Common myeloid progenitor, CD34-positive (primary cell): ENCODE measurements around the gene C2CD2.

Experiments
- CTCF ChIA-PET: fragments of 350-600 bp; sonication (Branson Sonifier 250); formaldehyde crosslinking; loops from one replicate; lab custom pipeline; 2021; ENCODE audit warnings: antibody characterized with exemption; lab: Charles Lee
- POLR2A ChIA-PET: fragments of 350-600 bp; sonication (Branson Sonifier 250); formaldehyde crosslinking; loops from one replicate; lab custom pipeline; 2021; ENCODE audit warnings: antibody characterized with exemption; lab: Charles Lee
- DNase-seq, 3 donors: peaks; one replicate each; pipeline versions ENCODE4 v3.0.0 to v3.0.0-alpha.2; 2013
- H3K27ac ChIP-seq, 2 experiments: 1 replicate in 1 of 2; 2 replicates in 1 of 2; pipeline ENCODE4 v1.7.0; 2013; ENCODE audit warnings: inconsistent platforms in 2 of 2, low read length in 2 of 2, mild to moderate bottlenecking in 2 of 2, low read depth in 1 of 2, moderate library complexity in 1 of 2; ENCODE audit not compliant: severe bottlenecking in 2 of 2, insufficient read depth in 1 of 2, poor library complexity in 1 of 2
- H3K27me3 ChIP-seq, 5 experiments: replicated peaks in 2 of 5; 1 replicate in 3 of 5; 2 replicates in 2 of 5; pipeline versions ENCODE4 v1.6.1 to v1.7.0; 2013; ENCODE audit warnings: low read length in 4 of 5, mild to moderate bottlenecking in 2 of 5, moderate library complexity in 2 of 5, inconsistent platforms in 1 of 5; ENCODE audit not compliant: insufficient read depth in 5 of 5, control insufficient read depth in 4 of 5
- H3K36me3 ChIP-seq, 4 experiments: 1 replicate in 2 of 4; 2 replicates in 2 of 4; pipeline versions ENCODE4 v1.6.1 to v1.7.0; 2013; ENCODE audit warnings: low read length in 3 of 4, control low read depth in 1 of 4, mild to moderate bottlenecking in 1 of 4; ENCODE audit not compliant: control insufficient read depth in 4 of 4, insufficient read depth in 4 of 4
- H3K4me1 ChIP-seq, 4 experiments: 1 replicate in 3 of 4; 2 replicates in 1 of 4; pipeline versions ENCODE4 v1.6.1 to v1.7.1; 2013; ENCODE audit warnings: low read length in 3 of 4, mild to moderate bottlenecking in 3 of 4, control low read depth in 1 of 4, inconsistent platforms in 1 of 4, moderate library complexity in 1 of 4; ENCODE audit not compliant: control insufficient read depth in 4 of 4, insufficient read depth in 4 of 4; ENCODE audit errors: control extremely low read depth in 1 of 4
- H3K4me3 ChIP-seq, 7 experiments: 1 replicate in 4 of 7; 2 replicates in 3 of 7; pipeline versions ENCODE4 v1.5.1 to v1.7.0; 2013; ENCODE audit warnings: mild to moderate bottlenecking in 7 of 7, low read length in 6 of 7, moderate library complexity in 6 of 7, inconsistent platforms in 2 of 7, low read depth in 2 of 7, control low read depth in 1 of 7; ENCODE audit not compliant: insufficient read depth in 4 of 7, control insufficient read depth in 1 of 7; ENCODE audit errors: extremely low read depth in 1 of 7
- H3K9me3 ChIP-seq, 5 experiments: 1 replicate in 4 of 5; 2 replicates in 1 of 5; pipeline versions ENCODE4 v1.6.1 to v1.7.1; 2013; ENCODE audit warnings: low read length in 4 of 5, mild to moderate bottlenecking in 2 of 5, inconsistent platforms in 1 of 5, low read depth in 1 of 5, moderate library complexity in 1 of 5; ENCODE audit not compliant: control insufficient read depth in 4 of 5, insufficient read depth in 2 of 5; ENCODE audit errors: control extremely low read depth in 1 of 5
- WGBS: methylation state at CpG from one replicate; pipeline ENCODE4 v1.1.5; 2013; ENCODE audit not compliant: insufficient coverage; 5-methylcytosine and 5-hydroxymethylcytosine counted together

Gene C2CD2

GRCh38 chr21:41840880-41841279, 112.9 kb downstream of the C2CD2 start:
- no peak overlapping the region for H3K4me3 ChIP-seq
- H3K27ac ChIP-seq = no peak overlapping the region
- peaks cover 0 to 16% (median 3%) of the 10 kb centered on the region in 5 experiments for H3K9me3 ChIP-seq
- ChIA-PET POLR2A (interaction anchor here (0.9 kb wide), 1 partner anchor 169 kb away, joined by 3 read pairs; no protein-coding TSS in a partner anchor), CTCF (interaction anchor here (1.0 kb wide), 1 partner anchor 34 kb away, joined by 4 read pairs; no protein-coding TSS in a partner anchor)
- no CpG with 5 or more reads among the region's 1 CpG for WGBS
- peak in 2 of 3 donors; percentile 9 to 36 for DNase-seq
- H3K27me3 ChIP-seq = no peaks in the 10 kb centered on the region
- peaks cover 0 to 3% (median 1%) of the 10 kb centered on the region in 4 experiments for H3K4me1 ChIP-seq
- H3K36me3 ChIP-seq = peaks cover 5 to 41% (median 29%) of the 10 kb centered on the region in 4 experiments

GRCh38 chr21:41839387-41840000, 114.3 kb downstream of the C2CD2 start:
- H3K4me3 ChIP-seq = no peak overlapping the region
- peaks cover 0 to 3% (median 1%) of the 10 kb centered on the region in 4 experiments for H3K4me1 ChIP-seq
- peaks cover 8 to 49% (median 35%) of the 10 kb centered on the region in 4 experiments for H3K36me3 ChIP-seq
- over 99% methylated on average over 18 of the region's 21 CpGs for WGBS
- CTCF ChIA-PET = interaction anchor here (0.8 kb wide), 1 partner anchor 273 kb away, joined by 3 read pairs; no protein-coding TSS in a partner anchor
- no peak for DNase-seq
- POLR2A ChIA-PET = no interaction called here
- H3K27ac ChIP-seq = no peak overlapping the region
- H3K27me3 ChIP-seq = no peaks in the 10 kb centered on the region
- peaks cover 0 to 16% (median 3%) of the 10 kb centered on the region in 5 experiments for H3K9me3 ChIP-seq

- Histone ChIP-seq H3K4me1 (no peaks in the 10 kb centered on the region), H3K27ac (no peak overlapping the region), H3K9me3 (peaks cover 0 to 16% (median 3%) of the 10 kb centered on the region in 5 experiments), H3K36me3 (peaks cover 8 to 64% (median 41%) of the 10 kb centered on the region in 4 experiments), H3K27me3 (no peaks in the 10 kb centered on the region), H3K4me3 (no peak overlapping the region)
- DNase-seq = no peak
- POLR2A ChIA-PET = no interaction called here
- 97% methylated on average over 4 of the region's 7 CpGs for WGBS
- CTCF ChIA-PET = interaction anchor here (0.9 to 1.6 kb wide), 3 partner anchors 9 to 40 kb away, joined by 3 read pairs; no protein-coding TSS in a partner anchor
Measured at GRCh38 chr21:41837756-41838297, 116.0 kb downstream of the C2CD2 start.

- no peak for DNase-seq
- Histone ChIP-seq H3K27ac (no peak overlapping the region), H3K4me1 (no peaks in the 10 kb centered on the region), H3K36me3 (peaks cover 8 to 70% (median 45%) of the 10 kb centered on the region in 4 experiments), H3K9me3 (peaks cover 0 to 10% (median 3%) of the 10 kb centered on the region in 5 experiments), H3K4me3 (no peak overlapping the region), H3K27me3 (no peaks in the 10 kb centered on the region)
- WGBS = 97% methylated on average over 13 of the region's 32 CpGs
- ChIA-PET POLR2A (no interaction called here), CTCF (interaction anchor here (0.7 to 1.1 kb wide), 2 partner anchors 10 to 66 kb away, joined by 3 to 4 read pairs; no protein-coding TSS in a partner anchor)
Measured at GRCh38 chr21:41836166-41837015, 117.4 kb downstream of the C2CD2 start.

GRCh38 chr21:41835711-41836154, 118.1 kb downstream of the C2CD2 start:
- Histone ChIP-seq H3K27ac (no peak overlapping the region), H3K4me3 (no peak overlapping the region), H3K4me1 (no peaks in the 10 kb centered on the region), H3K27me3 (no peaks in the 10 kb centered on the region), H3K9me3 (peaks cover 0 to 3% (median 0%) of the 10 kb centered on the region in 5 experiments), H3K36me3 (peaks cover 8 to 64% (median 46%) of the 10 kb centered on the region in 4 experiments)
- no peak for DNase-seq
- ChIA-PET POLR2A (no interaction called here), CTCF (interaction anchor here (0.7 to 1.1 kb wide), 2 partner anchors 11 to 67 kb away, joined by 3 to 4 read pairs; no protein-coding TSS in a partner anchor)
- WGBS = 93% methylated on average over 9 of the region's 10 CpGs
